Measurements from ENCODE around the gene OXCT1. TPM values are rescaled to one million over a fixed set of nuclear protein-coding genes. Genes with fewer than 3 reads are reported as not detected.
A peak's percentile ranks its signal among the peaks of the same experiment; 100 is the strongest.

The OXCT1 gene
- total RNA-seq, 1 experiment from 2014 or later: 20.6 TPM

DNA sequence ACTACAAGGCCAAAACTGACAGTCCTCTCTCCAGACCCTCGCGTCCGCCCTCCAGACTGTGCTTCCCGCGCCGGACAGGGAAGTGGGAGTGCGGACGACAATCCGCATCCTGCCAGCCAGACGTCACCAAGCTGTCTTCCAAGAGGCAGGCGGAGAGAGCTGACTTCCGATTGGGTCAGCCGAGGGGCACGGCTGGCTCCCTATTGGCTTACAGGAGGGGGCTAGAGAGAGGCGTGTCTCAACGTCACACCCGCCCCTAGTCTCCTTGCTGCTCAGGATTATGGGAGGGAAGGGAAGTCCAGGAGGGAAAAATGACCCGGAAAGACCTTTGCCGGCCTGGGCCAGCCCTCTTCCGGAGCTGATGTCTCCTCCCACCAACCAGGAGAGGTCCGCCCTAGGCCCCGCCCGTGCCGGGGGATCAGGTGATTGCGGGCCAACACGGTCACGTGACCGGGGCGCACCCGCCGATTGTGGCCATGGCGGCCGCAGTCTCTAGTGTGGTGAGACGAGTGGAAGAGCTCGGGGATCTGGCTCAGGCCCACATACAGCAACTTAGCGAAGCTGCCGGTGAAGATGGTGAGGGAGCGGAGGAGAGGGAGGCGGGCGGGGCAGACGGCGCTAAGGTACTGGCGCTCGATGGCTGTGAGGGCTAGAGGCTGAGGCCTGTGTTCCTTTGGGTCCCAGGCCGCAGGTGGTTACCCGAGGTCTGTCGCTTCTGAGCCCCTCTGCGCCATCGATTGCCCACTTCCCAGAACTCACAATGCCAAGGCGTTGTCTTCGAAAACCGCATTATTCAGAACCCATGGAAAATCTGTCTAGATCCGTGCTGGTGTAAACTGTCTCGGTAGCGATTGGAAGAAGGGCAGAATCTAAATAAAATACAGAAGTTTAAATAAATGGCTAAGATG lies 33.9 kb upstream of the OXCT1 start, which contains the start of gene RIMOC1 (continued):
- TF ChIP-seq, protein P1, sequence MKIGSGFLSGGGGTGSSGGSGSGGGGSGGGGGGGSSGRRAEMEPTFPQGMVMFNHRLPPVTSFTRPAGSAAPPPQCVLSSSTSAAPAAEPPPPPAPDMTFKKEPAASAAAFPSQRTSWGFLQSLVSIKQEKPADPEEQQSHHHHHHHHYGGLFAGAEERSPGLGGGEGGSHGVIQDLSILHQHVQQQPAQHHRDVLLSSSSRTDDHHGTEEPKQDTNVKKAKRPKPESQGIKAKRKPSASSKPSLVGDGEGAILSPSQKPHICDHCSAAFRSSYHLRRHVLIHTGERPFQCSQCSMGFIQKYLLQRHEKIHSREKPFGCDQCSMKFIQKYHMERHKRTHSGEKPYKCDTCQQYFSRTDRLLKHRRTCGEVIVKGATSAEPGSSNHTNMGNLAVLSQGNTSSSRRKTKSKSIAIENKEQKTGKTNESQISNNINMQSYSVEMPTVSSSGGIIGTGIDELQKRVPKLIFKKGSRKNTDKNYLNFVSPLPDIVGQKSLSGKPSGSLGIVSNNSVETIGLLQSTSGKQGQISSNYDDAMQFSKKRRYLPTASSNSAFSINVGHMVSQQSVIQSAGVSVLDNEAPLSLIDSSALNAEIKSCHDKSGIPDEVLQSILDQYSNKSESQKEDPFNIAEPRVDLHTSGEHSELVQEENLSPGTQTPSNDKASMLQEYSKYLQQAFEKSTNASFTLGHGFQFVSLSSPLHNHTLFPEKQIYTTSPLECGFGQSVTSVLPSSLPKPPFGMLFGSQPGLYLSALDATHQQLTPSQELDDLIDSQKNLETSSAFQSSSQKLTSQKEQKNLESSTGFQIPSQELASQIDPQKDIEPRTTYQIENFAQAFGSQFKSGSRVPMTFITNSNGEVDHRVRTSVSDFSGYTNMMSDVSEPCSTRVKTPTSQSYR (CRISPR knock-in tag; IDR thresholded peaks at IDR 0.05): no peak
- TF ChIP-seq RORB (CRISPR knock-in tag; IDR thresholded peaks at IDR 0.05): no peak
- TF ChIP-seq SMAD4 (CRISPR knock-in tag; IDR thresholded peaks at IDR 0.05): no peak
- TF ChIP-seq CDX4 (CRISPR knock-in tag; IDR thresholded peaks at IDR 0.05; ENCODE audit: borderline replicate concordance): no peak
- TF ChIP-seq IRF2 (CRISPR knock-in tag; IDR thresholded peaks at IDR 0.05; ENCODE audit: borderline replicate concordance, low read depth): no peak
- no peak for TF ChIP-seq EMX1 (CRISPR knock-in tag; IDR thresholded peaks at IDR 0.05)
- TF ChIP-seq, protein P2, sequence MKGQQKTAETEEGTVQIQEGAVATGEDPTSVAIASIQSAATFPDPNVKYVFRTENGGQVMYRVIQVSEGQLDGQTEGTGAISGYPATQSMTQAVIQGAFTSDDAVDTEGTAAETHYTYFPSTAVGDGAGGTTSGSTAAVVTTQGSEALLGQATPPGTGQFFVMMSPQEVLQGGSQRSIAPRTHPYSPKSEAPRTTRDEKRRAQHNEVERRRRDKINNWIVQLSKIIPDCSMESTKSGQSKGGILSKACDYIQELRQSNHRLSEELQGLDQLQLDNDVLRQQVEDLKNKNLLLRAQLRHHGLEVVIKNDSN (CRISPR knock-in tag; IDR thresholded peaks at IDR 0.05): peak; percentile 100
- no peak for TF ChIP-seq ZNF423 (CRISPR knock-in tag; IDR thresholded peaks at IDR 0.05)
- no peak for TF ChIP-seq SOX15 (CRISPR knock-in tag; IDR thresholded peaks at IDR 0.05)
- no peak for TF ChIP-seq MXD4 (CRISPR knock-in tag; IDR thresholded peaks at IDR 0.05; ENCODE audit: borderline replicate concordance)
- TF ChIP-seq TP53 (CRISPR knock-in tag; IDR thresholded peaks at IDR 0.05): no peak
- no peak for TF ChIP-seq E2F5 (CRISPR knock-in tag; IDR thresholded peaks at IDR 0.05)
- no peak for TF ChIP-seq ZNF263 (CRISPR knock-in tag; IDR thresholded peaks at IDR 0.05; ENCODE audit: low read depth)
- peak; percentile 56; the same call in 1 of the 2 replicates for TF ChIP-seq ETV6 (CRISPR knock-in tag; IDR thresholded peaks at IDR 0.05)
- TF ChIP-seq, protein P3, sequence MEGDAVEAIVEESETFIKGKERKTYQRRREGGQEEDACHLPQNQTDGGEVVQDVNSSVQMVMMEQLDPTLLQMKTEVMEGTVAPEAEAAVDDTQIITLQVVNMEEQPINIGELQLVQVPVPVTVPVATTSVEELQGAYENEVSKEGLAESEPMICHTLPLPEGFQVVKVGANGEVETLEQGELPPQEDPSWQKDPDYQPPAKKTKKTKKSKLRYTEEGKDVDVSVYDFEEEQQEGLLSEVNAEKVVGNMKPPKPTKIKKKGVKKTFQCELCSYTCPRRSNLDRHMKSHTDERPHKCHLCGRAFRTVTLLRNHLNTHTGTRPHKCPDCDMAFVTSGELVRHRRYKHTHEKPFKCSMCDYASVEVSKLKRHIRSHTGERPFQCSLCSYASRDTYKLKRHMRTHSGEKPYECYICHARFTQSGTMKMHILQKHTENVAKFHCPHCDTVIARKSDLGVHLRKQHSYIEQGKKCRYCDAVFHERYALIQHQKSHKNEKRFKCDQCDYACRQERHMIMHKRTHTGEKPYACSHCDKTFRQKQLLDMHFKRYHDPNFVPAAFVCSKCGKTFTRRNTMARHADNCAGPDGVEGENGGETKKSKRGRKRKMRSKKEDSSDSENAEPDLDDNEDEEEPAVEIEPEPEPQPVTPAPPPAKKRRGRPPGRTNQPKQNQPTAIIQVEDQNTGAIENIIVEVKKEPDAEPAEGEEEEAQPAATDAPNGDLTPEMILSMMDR (IDR thresholded peaks at IDR 0.05): no peak
- TF ChIP-seq RELA (CRISPR knock-in tag; IDR thresholded peaks at IDR 0.05; ENCODE audit: borderline replicate concordance): no peak
- TF ChIP-seq, protein P4, sequence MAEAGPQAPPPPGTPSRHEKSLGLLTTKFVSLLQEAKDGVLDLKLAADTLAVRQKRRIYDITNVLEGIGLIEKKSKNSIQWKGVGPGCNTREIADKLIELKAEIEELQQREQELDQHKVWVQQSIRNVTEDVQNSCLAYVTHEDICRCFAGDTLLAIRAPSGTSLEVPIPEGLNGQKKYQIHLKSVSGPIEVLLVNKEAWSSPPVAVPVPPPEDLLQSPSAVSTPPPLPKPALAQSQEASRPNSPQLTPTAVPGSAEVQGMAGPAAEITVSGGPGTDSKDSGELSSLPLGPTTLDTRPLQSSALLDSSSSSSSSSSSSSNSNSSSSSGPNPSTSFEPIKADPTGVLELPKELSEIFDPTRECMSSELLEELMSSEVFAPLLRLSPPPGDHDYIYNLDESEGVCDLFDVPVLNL (CRISPR knock-in tag; IDR thresholded peaks at IDR 0.05; ENCODE audit: borderline replicate concordance, low read depth): no peak
- no peak for TF ChIP-seq ZNF219 (CRISPR knock-in tag; IDR thresholded peaks at IDR 0.05; ENCODE audit: borderline replicate concordance)
- 0 out of 2 replicates have a peak, but pooled peaks have one; percentile 41 for TF ChIP-seq ZNF532 (CRISPR knock-in tag; IDR thresholded peaks at IDR 0.05; ENCODE audit: borderline replicate concordance)
- TF ChIP-seq GTF2I (CRISPR knock-in tag; conservative IDR thresholded peaks at IDR 0.05): no peak
- TF ChIP-seq GRHL2 (CRISPR knock-in tag; IDR thresholded peaks at IDR 0.05; ENCODE audit: insufficient replicate concordance, severe bottlenecking): no peak
- TF ChIP-seq ZNF396 (CRISPR knock-in tag; IDR thresholded peaks at IDR 0.05; ENCODE audit: borderline replicate concordance): no peak
- no peak for TF ChIP-seq FOXJ3 (CRISPR knock-in tag; IDR thresholded peaks at IDR 0.05; ENCODE audit: borderline replicate concordance)
- TF ChIP-seq NR2C2 (CRISPR knock-in tag; IDR thresholded peaks at IDR 0.05): peak; percentile 57; the same call in 1 of the 2 replicates
- 0 out of 2 replicates have a peak, but pooled peaks have one; percentile 42 for TF ChIP-seq NFATC4 (CRISPR knock-in tag; IDR thresholded peaks at IDR 0.05)

All from WTC11 (cell line).